ENCODE measurements around the gene PHACTR4.

GRCh38 chr1:28507247-28507645, 137.7 kb downstream of the PHACTR4 start:
- TF ChIP-seq CTCF (IDR thresholded peaks at IDR 0.05; ENCODE audit: low read depth, low read length) (no peak), EZH2phosphoT487 (IDR thresholded peaks at IDR 0.05; ENCODE audit: low read depth) (no peak)

Measured in OCI-LY3 (cell line).